ENCODE results near the gene SIM1.
A peak's percentile ranks its signal among the peaks of the same experiment; 100 is the strongest.

The SIM1 gene

GRCh38 chr6:100353276-100354015 lies 111.3 kb downstream of the SIM1 start:
- WGBS (ENCODE audit: insufficient coverage) = 85% methylated on average over 3 of the region's 8 CpGs
- DNase-seq = no peak
- Histone ChIP-seq H3K36me3 (ENCODE audit: control insufficient read depth in 4 of 4, insufficient read depth in 4 of 4, low read length in 3 of 4) (no peaks in the 10 kb centered on the region), H3K27me3 (replicated peaks in 2 of 5; ENCODE audit: control insufficient read depth in 4 of 5, insufficient read depth in 5 of 5, low read length in 4 of 5) (no peaks in the 10 kb centered on the region), H3K9me3 (ENCODE audit: control extremely low read depth in 1 of 5, control insufficient read depth in 4 of 5, insufficient read depth in 2 of 5, low read depth in 1 of 5, low read length in 4 of 5) (no peaks in the 10 kb centered on the region), H3K4me3 (ENCODE audit: control insufficient read depth in 1 of 7, extremely low read depth in 1 of 7, insufficient read depth in 4 of 7, low read depth in 2 of 7, low read length in 6 of 7) (no peak overlapping the region), H3K4me1 (ENCODE audit: control extremely low read depth in 1 of 4, control insufficient read depth in 4 of 4, insufficient read depth in 4 of 4, low read length in 3 of 4) (no peaks in the 10 kb centered on the region), H3K27ac (ENCODE audit: insufficient read depth in 1 of 2, low read depth in 1 of 2, low read length in 2 of 2, poor library complexity in 1 of 2, severe bottlenecking in 2 of 2) (no peak overlapping the region)
- POLR2A ChIA-PET = no interaction called here
- CTCF ChIA-PET = no interaction called here

GRCh38 chr6:100350139-100350538 lies 114.6 kb downstream of the SIM1 start:
- H3K4me3 ChIP-seq (ENCODE audit: control insufficient read depth in 1 of 7, extremely low read depth in 1 of 7, insufficient read depth in 4 of 7, low read depth in 2 of 7, low read length in 6 of 7) = no peak overlapping the region
- H3K4me1 ChIP-seq (ENCODE audit: control extremely low read depth in 1 of 4, control insufficient read depth in 4 of 4, insufficient read depth in 4 of 4, low read length in 3 of 4) = no peaks in the 10 kb centered on the region
- no peak overlapping the region for H3K27ac ChIP-seq (ENCODE audit: insufficient read depth in 1 of 2, low read depth in 1 of 2, low read length in 2 of 2, poor library complexity in 1 of 2, severe bottlenecking in 2 of 2)
- no peaks in the 10 kb centered on the region for H3K9me3 ChIP-seq (ENCODE audit: control extremely low read depth in 1 of 5, control insufficient read depth in 4 of 5, insufficient read depth in 2 of 5, low read depth in 1 of 5, low read length in 4 of 5)
- POLR2A ChIA-PET = no interaction called here
- H3K27me3 ChIP-seq (replicated peaks in 2 of 5; ENCODE audit: control insufficient read depth in 4 of 5, insufficient read depth in 5 of 5, low read length in 4 of 5) = no peaks in the 10 kb centered on the region
- CTCF ChIA-PET = interaction anchor here (1.1 to 1.5 kb wide), 2 partner anchors 12 to 75 kb away, joined by 3 read pairs; no protein-coding TSS in a partner anchor
- DNase-seq = no peak
- H3K36me3 ChIP-seq (ENCODE audit: control insufficient read depth in 4 of 4, insufficient read depth in 4 of 4, low read length in 3 of 4) = no peaks in the 10 kb centered on the region

- H3K36me3 ChIP-seq (ENCODE audit: control insufficient read depth in 4 of 4, insufficient read depth in 4 of 4, low read length in 3 of 4) = no peaks in the 10 kb centered on the region
- H3K27me3 ChIP-seq (replicated peaks in 2 of 5; ENCODE audit: control insufficient read depth in 4 of 5, insufficient read depth in 5 of 5, low read length in 4 of 5) = no peaks in the 10 kb centered on the region
- H3K27ac ChIP-seq (ENCODE audit: insufficient read depth in 1 of 2, low read depth in 1 of 2, low read length in 2 of 2, poor library complexity in 1 of 2, severe bottlenecking in 2 of 2) = no peak overlapping the region
- no peaks in the 10 kb centered on the region for H3K9me3 ChIP-seq (ENCODE audit: control extremely low read depth in 1 of 5, control insufficient read depth in 4 of 5, insufficient read depth in 2 of 5, low read depth in 1 of 5, low read length in 4 of 5)
- no peaks in the 10 kb centered on the region for H3K4me1 ChIP-seq (ENCODE audit: control extremely low read depth in 1 of 4, control insufficient read depth in 4 of 4, insufficient read depth in 4 of 4, low read length in 3 of 4)
- CTCF ChIA-PET = interaction anchor here (1.1 kb wide), 1 partner anchor 74 kb away, joined by 3 read pairs; no protein-coding TSS in a partner anchor
- DNase-seq = no peak
- H3K4me3 ChIP-seq (ENCODE audit: control insufficient read depth in 1 of 7, extremely low read depth in 1 of 7, insufficient read depth in 4 of 7, low read depth in 2 of 7, low read length in 6 of 7) = no peak overlapping the region
- POLR2A ChIA-PET = no interaction called here
- WGBS (ENCODE audit: insufficient coverage) = 100% methylated on average over 2 of the region's 3 CpGs
These were observed 115.4 kb downstream of the SIM1 start for GRCh38 chr6:100349366-100349765.

GRCh38 chr6:100347901-100348550 lies 116.7 kb downstream of the SIM1 start:
- no peaks in the 10 kb centered on the region for H3K9me3 ChIP-seq (ENCODE audit: control extremely low read depth in 1 of 5, control insufficient read depth in 4 of 5, insufficient read depth in 2 of 5, low read depth in 1 of 5, low read length in 4 of 5)
- H3K27ac ChIP-seq (ENCODE audit: insufficient read depth in 1 of 2, low read depth in 1 of 2, low read length in 2 of 2, poor library complexity in 1 of 2, severe bottlenecking in 2 of 2) = no peak overlapping the region
- no peak overlapping the region for H3K4me3 ChIP-seq (ENCODE audit: control insufficient read depth in 1 of 7, extremely low read depth in 1 of 7, insufficient read depth in 4 of 7, low read depth in 2 of 7, low read length in 6 of 7)
- H3K4me1 ChIP-seq (ENCODE audit: control extremely low read depth in 1 of 4, control insufficient read depth in 4 of 4, insufficient read depth in 4 of 4, low read length in 3 of 4) = no peaks in the 10 kb centered on the region
- peak in 2 of 3 donors; percentile 23 to 54 for DNase-seq
- H3K36me3 ChIP-seq (ENCODE audit: control insufficient read depth in 4 of 4, insufficient read depth in 4 of 4, low read length in 3 of 4) = no peaks in the 10 kb centered on the region
- POLR2A ChIA-PET = no interaction called here
- CTCF ChIA-PET = no interaction called here
- WGBS (ENCODE audit: insufficient coverage) = 100% methylated on average over 1 of the region's 4 CpGs
- H3K27me3 ChIP-seq (replicated peaks in 2 of 5; ENCODE audit: control insufficient read depth in 4 of 5, insufficient read depth in 5 of 5, low read length in 4 of 5) = no peaks in the 10 kb centered on the region

GRCh38 chr6:100346828-100347227 lies 117.9 kb downstream of the SIM1 start:
- H3K27ac ChIP-seq (ENCODE audit: insufficient read depth in 1 of 2, low read depth in 1 of 2, low read length in 2 of 2, poor library complexity in 1 of 2, severe bottlenecking in 2 of 2) = no peak overlapping the region
- H3K27me3 ChIP-seq (replicated peaks in 2 of 5; ENCODE audit: control insufficient read depth in 4 of 5, insufficient read depth in 5 of 5, low read length in 4 of 5) = no peaks in the 10 kb centered on the region
- ChIA-PET CTCF (no interaction called here), POLR2A (no interaction called here)
- no peak for DNase-seq
- H3K4me3 ChIP-seq (ENCODE audit: control insufficient read depth in 1 of 7, extremely low read depth in 1 of 7, insufficient read depth in 4 of 7, low read depth in 2 of 7, low read length in 6 of 7) = no peak overlapping the region
- no peaks in the 10 kb centered on the region for H3K9me3 ChIP-seq (ENCODE audit: control extremely low read depth in 1 of 5, control insufficient read depth in 4 of 5, insufficient read depth in 2 of 5, low read depth in 1 of 5, low read length in 4 of 5)
- no peaks in the 10 kb centered on the region for H3K36me3 ChIP-seq (ENCODE audit: control insufficient read depth in 4 of 4, insufficient read depth in 4 of 4, low read length in 3 of 4)
- no peaks in the 10 kb centered on the region for H3K4me1 ChIP-seq (ENCODE audit: control extremely low read depth in 1 of 4, control insufficient read depth in 4 of 4, insufficient read depth in 4 of 4, low read length in 3 of 4)
- WGBS (ENCODE audit: insufficient coverage) = 92% methylated on average over 2 of the region's 2 CpGs

- no peaks in the 10 kb centered on the region for H3K9me3 ChIP-seq (ENCODE audit: control extremely low read depth in 1 of 5, control insufficient read depth in 4 of 5, insufficient read depth in 2 of 5, low read depth in 1 of 5, low read length in 4 of 5)
- no peaks in the 10 kb centered on the region for H3K27me3 ChIP-seq (replicated peaks in 2 of 5; ENCODE audit: control insufficient read depth in 4 of 5, insufficient read depth in 5 of 5, low read length in 4 of 5)
- H3K4me3 ChIP-seq (ENCODE audit: control insufficient read depth in 1 of 7, extremely low read depth in 1 of 7, insufficient read depth in 4 of 7, low read depth in 2 of 7, low read length in 6 of 7) = no peak overlapping the region
- no peaks in the 10 kb centered on the region for H3K4me1 ChIP-seq (ENCODE audit: control extremely low read depth in 1 of 4, control insufficient read depth in 4 of 4, insufficient read depth in 4 of 4, low read length in 3 of 4)
- POLR2A ChIA-PET = no interaction called here
- no peak for DNase-seq
- H3K27ac ChIP-seq (ENCODE audit: insufficient read depth in 1 of 2, low read depth in 1 of 2, low read length in 2 of 2, poor library complexity in 1 of 2, severe bottlenecking in 2 of 2) = no peak overlapping the region
- WGBS (ENCODE audit: insufficient coverage) = no CpG with 5 or more reads among the region's 2 CpGs
- no peaks in the 10 kb centered on the region for H3K36me3 ChIP-seq (ENCODE audit: control insufficient read depth in 4 of 4, insufficient read depth in 4 of 4, low read length in 3 of 4)
- CTCF ChIA-PET = no interaction called here
These were observed 118.5 kb downstream of the SIM1 start for GRCh38 chr6:100346203-100346602.

- Histone ChIP-seq H3K4me3 (ENCODE audit: control insufficient read depth in 1 of 7, extremely low read depth in 1 of 7, insufficient read depth in 4 of 7, low read depth in 2 of 7, low read length in 6 of 7) (no peak overlapping the region), H3K4me1 (ENCODE audit: control extremely low read depth in 1 of 4, control insufficient read depth in 4 of 4, insufficient read depth in 4 of 4, low read length in 3 of 4) (no peaks in the 10 kb centered on the region), H3K27me3 (replicated peaks in 2 of 5; ENCODE audit: control insufficient read depth in 4 of 5, insufficient read depth in 5 of 5, low read length in 4 of 5) (no peaks in the 10 kb centered on the region), H3K27ac (ENCODE audit: insufficient read depth in 1 of 2, low read depth in 1 of 2, low read length in 2 of 2, poor library complexity in 1 of 2, severe bottlenecking in 2 of 2) (no peak overlapping the region), H3K9me3 (ENCODE audit: control extremely low read depth in 1 of 5, control insufficient read depth in 4 of 5, insufficient read depth in 2 of 5, low read depth in 1 of 5, low read length in 4 of 5) (peaks cover 0 to 2% (median 0%) of the 10 kb centered on the region in 5 experiments), H3K36me3 (ENCODE audit: control insufficient read depth in 4 of 4, insufficient read depth in 4 of 4, low read length in 3 of 4) (no peaks in the 10 kb centered on the region)
- ChIA-PET CTCF (no interaction called here), POLR2A (no interaction called here)
- WGBS (ENCODE audit: insufficient coverage) = 97% methylated on average over 3 of the region's 4 CpGs
- DNase-seq = no peak
These were observed 120.0 kb downstream of the SIM1 start for GRCh38 chr6:100344761-100345160.

All from common myeloid progenitor, CD34-positive (primary cell).